GM10847 (cell line): Measurements from ENCODE around the gene NXN.

Experiments
- POLR2A ChIP-seq: IDR thresholded peaks from 2 replicates; pipeline ENCODE4 v1.6.1; 2011; ENCODE audit not compliant: insufficient read length; ENCODE audit errors: extremely low read depth

NXN gene

GRCh38 chr17:855569-855968, 124.0 kb downstream of the NXN start:
- no peak for TF ChIP-seq POLR2A

GRCh38 chr17:852349-852748, 127.2 kb downstream of the NXN start:
- TF ChIP-seq POLR2A = no peak

GRCh38 chr17:851924-852323, 127.7 kb downstream of the NXN start:
- no peak for TF ChIP-seq POLR2A

GRCh38 chr17:850851-851763, 128.5 kb downstream of the NXN start:
- TF ChIP-seq POLR2A = no peak

- no peak for TF ChIP-seq POLR2A
Measured at GRCh38 chr17:850086-850850, 129.3 kb downstream of the NXN start.

GRCh38 chr17:848402-848801, 131.2 kb downstream of the NXN start:
- TF ChIP-seq POLR2A = no peak

- TF ChIP-seq POLR2A = no peak
Measured at GRCh38 chr17:846901-847843, 132.4 kb downstream of the NXN start.

GRCh38 chr17:841313-841712, 138.3 kb downstream of the NXN start:
- TF ChIP-seq POLR2A = no peak

- no peak for TF ChIP-seq POLR2A
Measured at GRCh38 chr17:838486-838885, 141.1 kb downstream of the NXN start.

- TF ChIP-seq POLR2A = no peak
Measured at GRCh38 chr17:836151-836550, 143.4 kb downstream of the NXN start.

- no peak for TF ChIP-seq POLR2A
Measured at GRCh38 chr17:835263-835662, 144.3 kb downstream of the NXN start.

GRCh38 chr17:834136-834535, 145.4 kb downstream of the NXN start:
- TF ChIP-seq POLR2A = no peak

GRCh38 chr17:830950-831349, 148.6 kb downstream of the NXN start:
- no peak for TF ChIP-seq POLR2A

- no peak for TF ChIP-seq POLR2A
Measured at GRCh38 chr17:830381-830780, 149.2 kb downstream of the NXN start.

GRCh38 chr17:828761-829160, 150.8 kb downstream of the NXN start:
- no peak for TF ChIP-seq POLR2A
